HG02885 (cell line): ENCODE results near the gene CCDC182.

Experiments used
- ATAC-seq: cut with Tn5 transposase; IDR thresholded peaks from one replicate; pipeline ENCODE4 v1.9.1; 2021; ENCODE audit warnings: mild to moderate bottlenecking; ENCODE audit not compliant: unreplicated experiment, poor library complexity

Gene CCDC182

DNA sequence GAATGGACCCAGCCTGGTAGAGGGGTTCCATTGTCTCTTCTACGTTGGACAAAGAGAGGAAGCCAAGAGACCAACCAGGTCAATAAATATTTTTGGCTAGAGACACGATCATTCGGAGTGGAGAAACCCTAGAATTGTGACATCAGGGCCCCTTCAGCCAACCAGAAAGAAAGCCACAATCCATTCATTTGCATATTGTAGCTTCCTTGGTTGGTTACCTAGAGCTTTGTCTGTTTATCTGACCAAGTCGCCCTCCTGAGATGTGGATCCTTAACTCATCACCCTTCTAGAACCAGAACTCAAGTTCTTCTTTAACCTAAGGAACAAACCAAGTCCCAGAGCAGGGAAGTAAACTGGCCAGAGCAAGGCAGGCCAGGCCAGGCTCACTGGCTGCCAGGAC is at the start of gene CCDC182:
Gene CCDC182, minus strand, starts transcription at position 58 of the 400 bp plus-strand sequence. Its CDS starts 27 bp downstream, at position 31.
- no peak for ATAC-seq

DNA sequence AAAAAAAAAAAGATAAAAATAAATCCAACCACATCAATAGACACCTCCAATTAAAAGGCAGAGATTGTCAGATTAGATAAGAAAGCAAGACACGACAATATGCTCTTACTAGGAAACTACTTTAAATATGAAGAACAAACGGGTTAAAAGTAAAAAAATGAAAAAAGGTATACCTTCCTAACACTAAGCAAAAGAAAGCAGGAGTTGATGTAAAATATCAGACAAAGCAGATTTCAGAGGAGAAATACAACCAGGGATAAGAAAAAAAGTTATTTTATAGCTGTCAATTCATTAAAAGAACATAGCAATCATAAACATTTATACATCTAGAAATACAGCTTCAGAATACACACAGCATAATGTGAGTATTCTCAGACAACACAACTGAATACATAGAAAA is 49.7 kb upstream of the CCDC182 start:
- no peak for ATAC-seq

DNA sequence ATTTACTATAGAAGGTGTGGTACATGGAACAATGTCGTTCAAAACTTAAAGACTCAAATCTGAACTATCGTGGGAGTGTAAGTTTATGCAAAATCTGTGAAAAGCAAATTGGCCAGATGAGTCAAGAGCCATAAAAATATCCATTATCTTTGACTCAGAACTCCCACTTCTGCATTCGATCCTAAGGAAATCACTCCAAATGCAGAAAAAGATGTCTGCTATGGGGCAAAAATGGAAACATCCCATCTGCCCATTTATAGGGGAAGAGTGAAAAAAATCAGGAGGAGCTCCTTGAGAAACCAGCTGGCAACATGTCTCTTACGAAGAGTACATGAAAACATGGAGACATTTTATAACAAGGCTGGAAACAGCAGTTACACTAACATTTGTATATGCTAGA is 43.6 kb upstream of the CCDC182 start:
- ATAC-seq, result no peak

DNA sequence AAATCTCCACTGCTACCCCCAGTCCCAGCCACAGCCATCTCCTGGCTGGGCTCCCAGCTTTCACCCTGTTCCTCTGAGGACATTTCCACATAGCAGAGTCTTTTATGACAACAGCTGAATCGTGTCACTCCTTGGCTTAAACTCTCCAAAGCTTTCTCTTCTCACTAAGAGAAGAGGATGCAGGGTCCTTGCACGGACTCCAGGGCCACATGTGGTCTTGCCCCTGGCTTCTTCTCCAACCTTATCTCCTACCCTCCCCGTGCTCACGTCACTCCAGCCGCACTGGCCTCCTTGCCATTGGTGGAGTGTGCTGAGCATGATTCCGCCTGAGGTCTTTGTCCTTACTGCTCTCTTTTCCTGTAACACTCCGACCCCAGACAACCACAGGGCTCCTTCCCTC is 39.9 kb upstream of the CCDC182 start:
- ATAC-seq, result no peak

DNA sequence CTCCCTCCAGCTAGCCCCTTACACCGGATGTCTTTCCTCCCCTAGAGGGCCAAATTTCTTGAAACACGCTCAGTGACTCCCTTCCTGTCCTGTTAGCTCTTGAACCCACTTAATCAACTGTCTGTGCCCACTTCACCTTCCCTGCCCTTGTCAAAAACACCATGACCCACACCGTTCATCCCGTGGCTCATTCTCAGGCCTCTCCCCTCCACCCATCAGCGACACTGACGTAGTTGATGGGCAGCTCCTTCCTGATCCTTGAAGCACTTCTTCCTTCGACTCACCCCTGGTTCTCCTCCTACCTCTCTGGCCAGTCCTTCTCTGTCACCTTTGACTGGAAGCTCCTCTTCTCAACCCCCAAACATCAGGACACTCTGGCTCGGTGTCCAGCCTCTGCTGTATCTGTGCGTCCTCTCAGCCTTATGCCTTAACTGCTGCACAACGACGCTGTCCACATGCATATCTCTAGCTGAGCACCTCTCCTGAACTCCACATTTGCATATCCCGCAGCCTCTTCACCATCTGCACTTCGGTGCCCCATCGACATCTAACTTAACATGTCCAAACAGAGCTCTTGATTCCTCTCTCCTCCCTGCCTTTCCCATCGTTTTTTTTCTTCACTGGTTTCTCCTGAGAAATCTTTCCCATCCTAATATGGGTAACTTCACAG is 39.3 kb upstream of the CCDC182 start:
- no peak for ATAC-seq

DNA sequence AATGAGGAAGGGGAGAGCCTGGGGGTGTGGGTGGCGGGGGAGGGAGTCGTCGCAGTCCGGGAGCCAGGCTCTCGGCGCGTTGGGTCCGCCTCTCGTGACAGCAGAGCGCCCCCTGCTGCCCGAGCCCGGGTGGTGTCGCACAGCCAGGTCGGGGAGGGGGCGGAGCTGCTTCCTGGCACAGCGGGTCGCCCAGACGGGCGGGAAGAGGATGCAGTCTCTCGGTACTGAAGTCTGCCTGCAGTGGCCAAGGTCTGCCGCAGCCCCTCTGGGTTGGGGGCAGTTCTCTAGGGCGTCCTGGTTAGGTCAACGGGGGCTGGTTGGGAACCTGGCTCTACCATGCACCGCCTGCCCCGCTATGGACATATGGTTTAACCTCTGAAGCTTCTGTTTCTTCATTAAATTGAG is 38.2 kb upstream of the CCDC182 start:
- ATAC-seq, result no peak

DNA sequence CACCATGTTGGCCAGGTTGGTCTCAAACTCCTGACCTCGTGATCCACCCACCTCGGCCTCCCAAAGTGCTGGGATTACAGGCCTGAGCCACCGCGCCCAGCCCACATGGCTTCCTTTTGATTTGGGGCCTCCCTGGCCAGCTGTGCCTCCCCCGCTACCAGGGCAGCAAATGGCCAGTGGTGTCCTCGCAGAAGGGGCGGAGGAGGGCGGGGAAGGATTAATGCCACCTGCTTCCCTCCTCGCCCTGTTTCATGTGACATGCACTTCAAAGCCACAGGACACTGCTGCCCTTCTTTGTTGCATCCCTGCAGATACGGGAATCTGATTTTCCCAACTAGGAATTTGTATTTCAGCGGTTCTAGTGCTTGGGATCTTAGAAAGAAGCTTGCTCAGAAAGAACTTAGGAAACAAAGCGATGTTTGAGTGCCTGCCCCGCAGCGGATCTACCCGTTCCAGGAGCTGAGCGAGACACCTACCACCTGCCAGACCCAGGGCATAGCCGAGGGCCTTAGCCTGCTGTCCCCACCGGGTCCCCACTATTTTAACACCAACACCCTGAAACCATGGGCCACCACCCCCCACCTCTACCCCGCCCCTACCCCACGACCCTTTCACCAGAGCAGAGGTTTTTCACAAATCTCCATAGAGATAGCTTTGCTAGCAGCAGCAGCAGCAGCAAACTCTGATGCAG is 37.7 kb upstream of the CCDC182 start:
- ATAC-seq, result no peak

DNA sequence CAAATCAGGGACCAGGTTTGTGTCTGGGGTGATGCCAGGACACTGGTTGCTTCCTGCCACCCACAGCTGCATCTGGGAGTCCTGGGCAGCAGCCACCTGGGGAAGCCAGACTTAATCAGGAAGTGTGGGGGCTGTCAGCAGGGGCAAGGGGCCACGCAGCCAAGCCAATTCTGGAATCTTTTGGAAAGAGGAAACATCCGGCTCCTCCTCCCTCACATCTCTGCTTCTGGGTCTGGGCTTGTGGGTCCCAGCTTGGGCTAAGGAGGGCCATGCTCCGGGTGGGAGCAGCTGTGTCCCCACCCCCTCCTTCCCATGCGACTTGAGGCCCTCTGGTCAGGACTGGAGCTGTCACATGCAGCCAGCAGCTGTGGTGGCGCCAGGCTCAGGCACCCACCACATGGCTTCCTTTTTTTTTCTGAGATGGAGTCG is 37.0 kb upstream of the CCDC182 start:
- ATAC-seq, result no peak

DNA sequence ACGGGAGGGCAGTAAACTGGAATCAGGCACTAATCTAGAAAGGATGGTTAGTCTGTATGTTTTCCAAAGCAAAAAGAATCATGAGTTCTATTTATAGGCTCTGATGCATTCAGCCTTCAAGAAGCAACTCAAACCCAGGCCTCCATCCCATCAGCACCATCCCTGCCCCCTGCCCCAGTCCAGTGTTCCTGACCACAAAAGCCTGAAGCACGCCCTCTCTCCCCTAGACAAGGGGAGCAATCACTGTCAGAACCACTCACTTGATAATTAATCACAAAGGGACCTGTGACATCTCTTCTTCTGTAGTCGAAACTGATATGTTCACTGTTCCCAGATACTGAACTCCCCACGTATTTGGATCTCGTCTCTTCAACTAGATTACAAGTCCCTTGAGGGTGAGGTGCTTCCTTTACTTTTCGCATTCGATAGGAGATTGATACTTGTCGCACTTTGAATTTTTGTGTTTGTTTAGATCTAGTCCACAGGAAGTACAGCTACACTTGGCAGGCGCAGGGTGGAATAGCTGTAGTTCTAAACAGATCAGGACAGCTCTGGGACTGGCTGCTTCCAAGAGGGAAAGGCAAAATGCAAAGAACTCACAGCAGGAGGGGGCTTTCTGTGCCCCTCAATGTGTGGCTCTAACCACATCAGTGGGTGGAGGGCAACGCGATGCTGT is 36.4 kb upstream of the CCDC182 start:
- no peak for ATAC-seq

DNA sequence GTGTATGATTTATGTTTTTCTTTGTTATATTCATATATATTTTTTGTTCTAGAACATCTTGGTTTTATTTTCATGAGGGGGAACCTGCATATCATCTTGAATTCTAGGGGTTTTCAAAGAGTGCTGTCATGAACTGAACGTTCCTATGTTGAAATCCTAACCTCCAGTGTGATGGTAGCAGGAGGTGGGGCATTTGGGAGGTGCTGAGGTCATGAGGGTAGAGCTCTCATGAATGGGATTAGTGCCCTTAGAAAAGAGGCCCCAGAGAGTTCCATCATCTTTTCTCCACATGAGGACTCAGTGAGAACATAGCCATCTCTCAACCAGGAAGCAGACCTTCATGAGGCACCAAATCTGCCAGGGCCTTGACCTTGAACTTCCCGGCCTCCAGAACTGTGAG is 34.6 kb upstream of the CCDC182 start:
- ATAC-seq, result no peak

DNA sequence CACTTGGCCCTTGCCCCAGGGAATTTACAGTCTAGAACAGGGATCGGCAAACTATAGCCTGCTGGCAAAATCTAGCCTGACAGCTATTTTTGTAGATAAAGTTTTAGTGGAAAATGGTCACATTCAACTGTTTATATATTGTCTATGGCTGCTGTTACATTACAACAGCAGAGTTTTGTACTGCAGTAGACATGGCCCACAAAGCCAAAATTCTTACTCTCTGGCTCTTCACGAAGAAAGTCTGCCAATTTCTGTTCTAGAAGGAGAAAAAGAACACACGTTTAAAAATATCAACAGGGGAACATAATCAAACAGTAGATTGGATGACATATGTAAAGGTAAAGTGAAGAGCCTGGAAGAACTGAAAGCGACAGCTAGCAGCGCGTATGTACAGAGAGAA is 33.2 kb upstream of the CCDC182 start:
- ATAC-seq, result no peak

DNA sequence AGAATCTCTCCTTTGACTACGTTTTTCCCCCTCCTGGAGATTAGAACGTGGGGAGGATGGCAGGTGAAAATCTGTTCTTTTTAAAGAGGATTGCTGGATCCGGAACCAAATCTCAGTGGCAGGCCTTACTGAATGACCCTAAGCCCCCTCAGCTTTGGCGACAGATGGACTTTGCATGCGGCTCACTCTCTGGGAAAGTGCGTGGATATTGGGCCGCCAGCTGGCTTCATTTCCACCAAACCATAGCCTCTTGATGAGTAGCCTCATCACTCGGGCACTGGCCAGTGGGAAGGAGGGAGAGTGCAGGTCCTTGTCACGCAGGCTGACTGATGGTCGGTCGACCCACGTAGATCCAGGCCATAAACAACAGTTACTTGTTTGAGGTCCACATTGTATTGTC is 31.3 kb upstream of the CCDC182 start:
- no peak for ATAC-seq

DNA sequence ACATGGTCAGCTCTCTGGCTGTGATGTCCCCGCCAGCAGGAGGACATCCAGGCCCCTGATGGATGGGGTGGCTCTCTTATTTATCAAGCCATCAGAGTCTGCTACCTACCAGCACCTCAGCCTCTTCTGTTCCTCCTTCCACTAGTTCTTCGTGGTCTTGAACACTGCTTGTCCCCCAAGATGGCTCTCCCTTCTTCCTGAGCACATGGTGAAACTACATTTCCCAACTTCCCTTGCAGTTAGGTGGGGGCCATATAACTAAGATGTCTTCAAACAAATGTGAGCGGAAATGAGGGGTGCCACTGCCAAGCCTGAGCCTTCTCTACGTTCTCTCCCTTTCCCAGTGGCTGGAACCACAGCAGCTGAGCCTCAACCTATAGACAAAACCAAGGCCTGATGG is 29.8 kb upstream of the CCDC182 start:
- ATAC-seq, result no peak

DNA sequence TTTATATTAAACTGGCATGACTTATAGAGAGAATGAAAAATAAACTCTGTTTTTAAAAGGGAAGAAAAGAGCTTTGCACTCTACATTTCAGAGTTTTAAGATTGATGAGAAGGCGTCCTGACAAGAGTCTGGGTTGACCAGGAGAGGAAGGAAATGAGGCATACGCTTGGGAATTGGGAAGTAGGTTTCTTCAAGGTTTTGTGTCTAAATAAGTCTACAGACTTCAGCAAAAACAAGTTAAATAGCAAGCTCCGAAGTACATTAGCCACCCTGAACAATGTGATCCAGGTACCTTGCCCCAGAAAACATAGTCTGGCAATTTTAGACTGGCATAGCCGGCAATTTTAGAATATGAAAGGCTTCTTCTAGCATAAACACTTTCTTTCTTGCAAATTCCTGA is 28.5 kb upstream of the CCDC182 start:
- ATAC-seq, result no peak

DNA sequence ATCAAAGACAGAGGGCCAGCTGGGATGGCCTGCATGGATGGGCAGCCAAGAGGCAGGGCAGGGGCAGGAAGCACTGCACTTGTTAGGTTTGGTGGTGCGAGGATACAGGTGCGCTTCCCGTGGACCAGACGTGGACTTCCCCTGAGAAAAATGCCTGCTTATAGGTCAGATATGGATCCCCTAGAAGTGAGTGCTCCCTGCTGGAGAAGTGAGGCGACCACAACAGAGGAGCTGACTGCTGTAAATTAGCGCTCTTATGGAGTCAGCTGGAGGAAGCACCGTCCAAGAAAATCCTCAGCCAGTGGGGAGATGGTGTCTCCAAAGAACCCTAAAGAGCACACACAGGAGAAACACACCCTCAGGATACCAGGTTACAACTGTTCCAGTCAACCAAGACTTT is 27.7 kb upstream of the CCDC182 start:
- ATAC-seq, result no peak

DNA sequence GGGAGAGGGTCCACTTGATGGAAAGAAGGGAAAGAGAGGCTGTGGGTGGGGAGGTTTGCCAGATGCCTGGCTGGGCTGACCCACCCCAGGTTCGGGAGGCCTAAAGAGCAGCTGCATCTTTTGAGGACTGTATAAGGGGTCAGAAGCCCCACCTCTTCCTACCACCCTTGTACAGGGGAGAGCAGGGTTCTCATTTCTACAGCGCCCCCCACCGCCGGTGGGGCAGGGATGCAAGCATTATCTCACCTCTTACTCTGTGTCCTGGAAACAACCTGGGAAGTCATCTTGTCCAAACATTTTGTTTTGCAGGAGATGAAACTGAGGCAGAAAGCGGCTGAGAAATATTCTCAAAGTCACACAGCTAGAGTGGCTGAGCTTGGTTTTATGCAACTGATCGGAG is 22.5 kb upstream of the CCDC182 start:
- no peak for ATAC-seq

DNA sequence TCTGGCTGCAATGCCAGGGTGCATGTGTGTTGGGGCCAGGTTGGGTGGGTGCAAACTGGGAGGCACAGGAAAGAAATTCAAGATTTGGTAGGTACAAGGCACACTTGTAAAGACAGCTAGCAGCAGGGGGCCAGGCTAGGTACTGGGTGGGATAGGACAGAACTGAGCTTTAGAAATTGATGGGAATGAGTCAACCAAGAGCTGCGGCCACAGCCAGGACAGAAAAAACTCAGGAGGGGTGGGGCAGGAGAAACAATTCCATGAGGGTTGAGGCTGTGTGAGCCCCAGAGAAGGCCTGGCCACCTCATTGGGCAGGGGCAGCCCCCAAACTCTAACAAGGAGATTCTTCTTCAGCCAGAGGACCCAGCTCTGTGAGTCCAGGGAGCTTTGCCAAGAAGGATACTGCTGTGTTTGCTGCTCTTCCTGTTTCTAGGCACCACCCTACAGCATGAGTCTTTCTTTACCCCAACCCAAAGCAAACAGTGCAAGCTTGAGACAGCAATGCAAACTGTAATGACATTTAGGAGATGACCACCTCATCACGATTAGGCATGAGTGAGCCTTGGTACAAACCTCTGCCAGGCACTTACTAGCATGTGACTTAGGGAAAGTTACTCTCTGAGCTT is 21.3 kb upstream of the CCDC182 start:
- ATAC-seq, result no peak

DNA sequence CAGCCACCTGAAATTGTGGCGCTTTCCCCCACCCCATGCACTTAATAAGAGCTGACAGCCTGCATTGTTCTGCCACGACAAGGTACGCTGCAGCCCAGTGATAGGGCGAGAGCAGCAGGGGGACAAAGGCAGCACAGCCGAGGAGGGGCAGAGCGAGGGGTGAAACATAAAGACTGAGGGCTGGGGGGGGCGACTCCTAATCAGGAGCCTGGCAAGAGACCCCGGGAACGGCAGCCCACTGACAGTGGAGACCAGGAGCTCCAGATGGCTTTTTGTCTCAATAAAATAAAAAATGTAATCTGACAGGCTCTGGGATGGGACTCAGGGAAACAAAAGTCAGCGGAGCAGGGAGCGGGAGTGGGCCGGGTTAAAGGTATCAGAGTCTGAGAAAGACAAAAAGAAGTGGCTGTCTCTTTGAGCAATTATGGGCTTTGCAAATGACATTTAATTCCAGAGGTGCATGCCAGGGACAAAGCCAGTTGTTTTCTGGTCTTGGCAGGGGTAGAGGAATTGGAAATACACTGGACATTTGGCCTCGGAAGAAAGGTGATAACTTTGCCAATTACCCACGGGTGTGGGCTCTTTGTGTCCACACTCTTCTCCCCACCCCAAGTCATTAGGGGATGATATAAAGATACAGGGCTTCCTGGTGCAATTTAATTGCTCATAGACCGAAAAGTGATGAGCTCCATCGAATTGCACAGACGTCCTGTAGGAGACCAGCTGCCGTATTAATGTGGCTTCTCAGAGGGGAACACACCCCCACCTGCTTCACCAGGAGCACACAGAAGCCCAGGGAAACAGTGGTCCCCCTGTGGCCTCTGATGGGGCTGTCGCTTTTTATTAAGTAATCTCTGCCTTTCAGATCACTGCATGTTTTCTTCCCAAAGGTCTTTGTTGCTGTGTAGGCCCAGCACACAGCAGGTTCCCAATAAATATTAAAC is 17.6 kb upstream of the CCDC182 start:
- ATAC-seq, result no peak

DNA sequence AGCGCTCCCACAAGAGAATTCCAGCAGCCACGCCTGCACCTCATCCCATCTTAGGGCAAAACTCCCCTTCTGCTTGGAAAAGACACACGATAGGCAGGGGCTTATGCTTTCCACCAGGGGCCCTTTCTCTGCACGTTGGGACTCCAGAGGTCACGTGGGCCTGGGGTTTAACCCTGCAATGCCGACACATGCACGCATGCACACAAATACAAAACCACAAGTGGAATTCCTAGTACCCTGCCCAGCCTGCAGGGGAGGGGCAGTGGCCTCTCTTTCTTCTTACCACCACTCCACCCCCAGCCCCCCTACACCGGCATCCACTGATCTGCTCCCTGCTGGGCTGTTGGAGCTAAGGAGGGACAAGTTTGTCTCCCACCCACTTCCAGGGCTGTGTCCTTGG is 16.8 kb upstream of the CCDC182 start:
- ATAC-seq, result no peak

DNA sequence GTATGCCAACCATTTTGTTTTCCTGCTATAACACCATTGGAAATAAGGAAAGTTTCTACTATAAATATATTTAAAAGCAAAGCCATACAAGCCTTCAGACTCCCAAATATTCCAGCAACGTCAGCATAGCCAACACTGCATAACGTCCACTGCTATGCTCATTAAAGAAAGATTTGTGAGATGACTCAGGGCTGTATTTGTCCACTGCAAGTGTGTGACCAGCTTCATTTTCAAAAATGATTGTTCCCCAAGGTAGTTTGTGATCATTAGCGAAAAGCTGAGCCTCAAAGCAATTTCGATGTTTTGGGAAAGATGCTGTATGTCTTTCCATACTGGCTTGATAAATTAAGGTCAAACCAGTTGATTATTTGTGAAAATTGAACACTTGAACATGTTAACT is 14.9 kb upstream of the CCDC182 start:
- no peak for ATAC-seq
